ENCODE measurements around the gene PPP2R2C.

Gene PPP2R2C

DNA sequence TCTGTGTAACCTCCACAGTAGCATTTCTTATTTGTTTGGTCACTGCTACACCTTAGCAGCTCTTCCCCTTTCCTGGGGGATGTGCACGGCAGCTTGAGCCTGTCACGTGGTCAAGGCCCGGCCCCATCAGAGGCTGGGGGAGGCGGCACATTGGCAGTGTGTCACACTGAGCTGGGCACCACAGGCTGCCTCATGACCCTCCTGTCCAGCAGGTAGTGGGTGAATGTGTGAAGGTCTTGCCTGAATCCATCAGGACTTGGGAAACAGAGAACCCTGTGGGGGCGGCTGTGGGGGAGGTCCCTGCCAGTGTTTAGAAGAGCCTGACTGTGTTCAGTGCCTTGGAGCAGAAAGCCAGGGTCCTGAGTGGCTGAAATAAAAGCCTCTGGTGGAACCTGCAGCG, 169.5 kb downstream of the PPP2R2C start:
- DNase-seq (ENCODE audit: low read depth), result no peak

DNA sequence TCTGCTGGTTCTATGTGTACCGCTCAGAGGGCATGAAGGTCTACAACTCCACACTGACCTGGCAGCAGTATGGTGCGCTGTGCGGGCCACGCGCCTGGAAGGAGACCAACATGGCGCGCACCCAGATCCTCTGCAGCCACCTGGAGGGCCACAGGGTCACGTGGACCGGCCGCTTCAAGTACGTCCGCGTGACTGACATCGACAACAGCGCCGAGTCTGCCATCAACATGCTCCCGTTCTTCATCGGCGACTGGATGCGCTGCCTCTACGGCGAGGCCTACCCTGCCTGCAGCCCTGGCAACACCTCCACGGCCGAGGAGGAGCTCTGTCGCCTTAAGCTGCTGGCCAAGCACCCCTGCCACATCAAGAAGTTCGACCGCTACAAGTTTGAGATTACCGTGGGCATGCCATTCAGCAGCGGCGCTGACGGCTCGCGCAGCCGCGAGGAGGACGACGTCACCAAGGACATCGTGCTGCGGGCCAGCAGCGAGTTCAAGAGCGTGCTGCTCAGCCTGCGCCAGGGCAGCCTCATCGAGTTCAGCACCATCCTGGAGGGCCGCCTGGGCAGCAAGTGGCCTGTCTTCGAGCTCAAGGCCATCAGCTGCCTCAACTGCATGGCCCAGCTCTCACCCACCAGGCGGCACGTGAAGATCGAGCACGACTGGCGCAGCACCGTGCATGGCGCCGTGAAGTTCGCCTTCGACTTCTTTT, 170.5 kb downstream of the PPP2R2C start:
- DNase-seq (ENCODE audit: low read depth), result no peak

DNA sequence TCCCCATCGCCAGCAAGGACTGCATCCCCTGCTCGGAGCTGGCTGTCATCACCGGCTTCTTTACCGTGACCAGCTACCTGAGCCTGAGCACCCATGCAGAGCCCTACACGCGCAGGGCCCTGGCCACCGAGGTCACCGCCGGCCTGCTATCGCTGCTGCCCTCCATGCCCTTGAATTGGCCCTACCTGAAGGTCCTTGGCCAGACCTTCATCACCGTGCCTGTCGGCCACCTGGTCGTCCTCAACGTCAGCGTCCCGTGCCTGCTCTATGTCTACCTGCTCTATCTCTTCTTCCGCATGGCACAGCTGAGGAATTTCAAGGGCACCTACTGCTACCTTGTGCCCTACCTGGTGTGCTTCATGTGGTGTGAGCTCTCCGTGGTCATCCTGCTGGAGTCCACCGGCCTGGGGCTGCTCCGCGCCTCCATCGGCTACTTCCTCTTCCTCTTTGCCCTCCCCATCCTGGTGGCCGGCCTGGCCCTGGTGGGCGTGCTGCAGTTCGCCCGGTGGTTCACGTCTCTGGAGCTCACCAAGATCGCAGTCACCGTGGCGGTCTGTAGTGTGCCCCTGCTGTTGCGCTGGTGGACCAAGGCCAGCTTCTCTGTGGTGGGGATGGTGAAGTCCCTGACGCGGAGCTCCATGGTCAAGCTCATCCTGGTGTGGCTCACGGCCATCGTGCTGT, 171.2 kb downstream of the PPP2R2C start:
- DNase-seq (ENCODE audit: low read depth), result no peak

DNA sequence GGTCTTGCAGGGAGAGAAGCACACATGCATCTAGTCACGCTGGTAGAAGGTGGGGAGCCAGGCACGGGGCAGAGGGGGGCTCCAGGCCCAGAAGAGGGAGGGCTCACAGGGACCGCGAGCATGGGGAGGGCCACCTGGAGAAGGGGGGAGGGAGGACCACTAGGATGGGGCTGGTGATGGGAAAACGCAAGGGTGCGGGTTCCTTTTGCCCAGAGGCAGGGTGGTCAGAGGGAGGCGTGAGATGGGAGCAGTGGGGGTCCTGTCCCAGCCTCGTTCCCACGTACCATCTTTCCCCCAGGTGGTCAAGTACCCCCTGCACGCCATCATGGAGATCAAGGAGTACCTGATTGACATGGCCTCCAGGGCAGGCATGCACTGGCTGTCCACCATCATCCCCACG, 172.1 kb downstream of the PPP2R2C start:
- DNase-seq (ENCODE audit: low read depth), result no peak

DNA sequence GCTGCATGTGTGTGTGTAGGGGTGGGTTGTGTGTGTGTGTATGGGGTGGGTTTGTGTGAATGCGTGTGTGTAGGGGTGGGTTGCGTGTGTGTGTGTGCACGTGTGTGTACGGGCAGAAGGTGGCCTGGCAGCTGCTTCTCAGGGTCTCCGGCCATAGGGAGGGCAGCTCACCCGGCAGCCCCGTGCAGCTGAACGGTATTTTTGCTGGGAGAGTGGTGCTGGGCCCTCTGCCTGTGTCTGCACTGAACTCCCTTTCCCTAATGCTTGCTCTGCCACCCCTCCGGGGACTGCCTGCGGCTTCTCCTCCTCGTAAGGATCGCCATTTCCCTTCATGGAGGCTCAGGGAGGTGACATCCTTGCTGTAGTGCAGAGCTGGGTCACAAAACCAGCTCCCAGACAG, 172.5 kb downstream of the PPP2R2C start:
- DNase-seq (ENCODE audit: low read depth), result no peak

DNA sequence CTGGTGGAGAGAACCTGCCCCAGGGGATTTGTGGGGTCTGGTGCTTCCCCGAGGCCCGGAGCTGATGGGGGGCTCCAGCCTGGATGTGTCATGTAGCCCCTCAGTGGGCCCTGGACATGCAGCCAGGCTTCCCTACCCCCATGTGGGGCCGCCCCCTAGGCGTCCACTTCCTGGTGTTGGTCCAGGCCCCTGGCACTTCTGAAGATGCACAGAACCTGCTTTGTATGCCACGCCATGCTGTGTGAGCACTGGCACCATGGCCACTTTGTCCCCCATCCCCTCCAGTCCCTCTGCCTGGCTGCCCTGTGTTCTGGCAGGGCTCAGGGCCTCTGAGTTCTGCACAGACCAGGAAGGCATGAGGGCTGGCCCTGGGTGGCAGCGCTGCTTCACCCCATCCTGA, 173.6 kb downstream of the PPP2R2C start:
- no peak for DNase-seq (ENCODE audit: low read depth)

DNA sequence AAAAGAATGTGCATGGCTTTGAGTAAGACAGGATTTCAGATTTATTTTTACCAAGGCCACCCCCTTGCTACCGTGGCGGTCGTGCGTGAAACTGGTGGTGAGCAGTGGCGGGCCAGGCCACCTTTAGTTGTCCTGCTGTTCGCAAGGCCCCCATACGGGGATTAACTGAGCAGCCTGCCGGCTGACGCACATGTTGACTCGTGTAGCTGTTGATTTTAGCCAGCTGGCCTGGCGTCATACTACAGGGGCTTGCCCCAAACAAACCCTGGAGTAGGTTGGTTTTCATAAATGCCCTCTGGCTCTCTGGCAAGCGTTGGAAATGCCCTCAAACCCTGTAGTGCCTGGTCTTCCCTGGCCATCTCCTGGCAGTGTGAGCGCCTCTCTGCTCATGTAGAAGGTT, 174.4 kb downstream of the PPP2R2C start:
- no peak for DNase-seq (ENCODE audit: low read depth)

DNA sequence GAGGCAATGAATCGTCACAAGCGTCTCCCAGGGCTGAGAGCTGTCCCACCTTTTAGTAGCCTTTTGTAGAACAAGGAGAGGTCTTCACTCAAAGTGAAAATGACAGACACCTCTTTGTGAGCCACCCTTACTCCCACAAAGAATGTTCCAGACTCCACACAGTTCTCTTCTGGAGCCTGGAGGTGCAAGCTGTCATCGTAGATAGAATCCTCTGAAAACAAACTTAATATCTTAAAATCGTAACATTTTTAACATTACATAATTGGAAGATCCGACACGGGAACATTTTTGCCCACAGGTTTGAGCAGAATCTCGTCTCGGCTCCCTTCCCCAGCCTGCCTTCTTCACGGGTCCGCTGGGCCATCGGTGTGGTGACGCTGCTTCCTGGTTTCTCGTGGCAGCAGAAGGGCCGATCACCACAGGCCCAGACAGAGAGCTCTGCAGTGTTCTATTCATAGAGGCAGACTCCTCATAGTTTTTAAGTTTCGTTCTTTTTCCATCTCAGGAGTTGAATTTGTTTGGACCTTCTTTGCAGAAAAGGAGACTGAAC, 175.1 kb downstream of the PPP2R2C start:
- no peak for DNase-seq (ENCODE audit: low read depth)

DNA sequence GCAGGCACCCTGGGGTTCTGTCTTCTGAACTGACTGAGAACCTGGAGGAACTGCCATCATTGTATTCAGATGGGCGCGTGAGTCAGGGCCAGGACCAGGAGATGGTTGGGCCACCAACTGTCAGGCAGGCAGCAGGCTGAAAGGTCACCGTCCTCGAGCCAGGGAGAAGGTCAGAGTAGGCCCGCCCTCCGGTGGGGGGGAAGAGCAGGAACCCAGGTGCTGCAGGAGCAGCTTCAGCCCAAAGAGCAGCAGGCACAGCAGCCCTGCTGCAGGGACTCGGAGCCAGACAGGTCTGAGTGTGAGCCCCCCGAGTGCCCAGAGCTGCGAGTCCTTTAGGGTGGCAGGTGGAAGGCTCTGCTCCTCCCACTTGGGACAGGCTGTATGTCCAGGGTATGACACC, 176.4 kb downstream of the PPP2R2C start:
- DNase-seq (ENCODE audit: low read depth), result no peak

DNA sequence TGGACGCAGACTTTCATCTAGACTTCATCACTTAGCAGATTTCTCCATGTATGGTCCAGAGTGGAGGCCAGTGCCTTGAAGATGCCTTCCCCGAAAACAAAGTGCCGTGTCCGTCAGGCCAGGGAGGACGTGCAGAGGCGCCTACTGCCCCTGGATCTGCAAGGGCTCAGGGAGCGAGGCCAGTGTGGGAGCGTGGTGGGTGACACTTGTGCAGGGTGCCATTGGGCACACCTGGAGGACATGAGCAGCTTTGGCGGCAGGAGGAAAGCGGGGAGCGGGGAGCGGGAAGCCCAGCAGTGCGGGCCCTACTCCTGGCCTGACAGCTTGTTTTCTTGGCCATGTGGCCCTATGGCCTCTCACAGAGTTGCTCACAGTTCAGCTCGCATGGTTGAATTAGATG, 176.9 kb downstream of the PPP2R2C start:
- no peak for DNase-seq (ENCODE audit: low read depth)

DNA sequence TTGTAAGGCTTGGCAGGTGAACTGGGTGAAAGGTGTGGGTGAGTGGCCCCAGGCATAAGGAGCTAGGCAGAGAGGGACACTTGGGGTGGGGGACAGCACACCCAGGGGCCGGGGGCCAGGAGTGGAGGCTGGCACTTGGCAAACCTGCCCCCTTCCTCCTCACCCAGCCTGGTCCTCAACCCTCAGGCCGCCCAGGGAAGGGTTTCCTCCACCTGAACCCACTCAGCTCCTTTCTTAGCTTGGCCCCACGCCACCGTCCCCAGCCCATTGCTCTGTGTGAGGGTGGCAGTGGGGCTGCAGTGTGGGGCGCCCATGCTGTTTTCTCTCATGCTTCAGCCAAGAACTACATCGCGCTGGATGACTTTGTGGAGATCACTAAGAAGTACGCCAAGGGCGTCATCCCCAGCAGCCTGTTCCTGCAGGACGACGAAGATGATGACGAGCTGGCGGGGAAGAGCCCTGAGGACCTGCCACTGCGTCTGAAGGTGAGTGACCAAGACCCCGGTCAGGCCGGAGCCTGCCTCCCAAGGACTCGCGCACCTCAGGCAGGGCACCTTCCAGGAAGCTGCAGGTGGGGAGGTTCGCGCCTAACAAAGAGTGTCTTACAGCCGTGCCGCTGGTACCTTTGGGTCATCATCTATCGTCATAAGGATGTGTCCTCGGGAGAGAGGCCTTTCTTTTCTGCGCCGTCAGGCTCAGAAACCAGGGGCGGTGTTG, 177.6 kb downstream of the PPP2R2C start:
- DNase-seq (ENCODE audit: low read depth), result no peak

DNA sequence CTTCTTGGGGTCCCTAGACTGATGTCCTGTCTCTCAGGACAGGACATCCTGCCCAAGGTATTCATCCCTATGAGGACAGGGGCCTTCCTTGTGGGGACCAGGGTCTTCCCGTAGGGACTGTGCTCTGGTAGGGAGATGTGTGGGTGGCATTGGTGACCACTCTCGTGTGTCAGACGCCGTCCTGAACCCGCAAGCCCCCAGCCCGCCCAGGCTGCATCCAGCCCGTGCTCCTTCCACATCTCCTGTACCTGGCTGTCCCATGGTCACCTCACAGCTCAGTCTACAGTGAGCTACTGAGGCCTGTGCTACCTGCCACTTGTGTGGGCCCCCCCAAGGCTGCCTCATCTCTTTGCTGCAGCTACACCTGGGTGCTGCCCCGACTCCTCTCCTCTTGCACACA, 178.8 kb downstream of the PPP2R2C start:
- no peak for DNase-seq (ENCODE audit: low read depth)

DNA sequence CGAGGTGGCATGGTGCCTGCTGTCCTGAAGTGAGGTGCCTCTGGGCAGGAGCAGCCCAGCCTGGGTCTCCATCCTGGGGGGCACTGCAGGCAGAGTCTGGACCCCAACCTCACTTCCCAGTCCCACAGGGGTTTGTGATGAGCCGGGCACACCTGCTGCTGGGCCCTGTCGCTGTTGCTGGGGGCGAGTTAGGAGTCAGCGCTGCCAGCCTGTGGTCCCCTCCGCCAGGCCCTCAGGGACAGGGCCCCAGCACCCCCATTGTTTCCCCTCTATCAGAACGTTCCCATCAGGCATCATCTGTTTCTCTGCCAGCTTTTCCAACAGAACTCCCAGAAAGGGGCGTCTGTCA, 179.3 kb downstream of the PPP2R2C start:
- no peak for DNase-seq (ENCODE audit: low read depth)

DNA sequence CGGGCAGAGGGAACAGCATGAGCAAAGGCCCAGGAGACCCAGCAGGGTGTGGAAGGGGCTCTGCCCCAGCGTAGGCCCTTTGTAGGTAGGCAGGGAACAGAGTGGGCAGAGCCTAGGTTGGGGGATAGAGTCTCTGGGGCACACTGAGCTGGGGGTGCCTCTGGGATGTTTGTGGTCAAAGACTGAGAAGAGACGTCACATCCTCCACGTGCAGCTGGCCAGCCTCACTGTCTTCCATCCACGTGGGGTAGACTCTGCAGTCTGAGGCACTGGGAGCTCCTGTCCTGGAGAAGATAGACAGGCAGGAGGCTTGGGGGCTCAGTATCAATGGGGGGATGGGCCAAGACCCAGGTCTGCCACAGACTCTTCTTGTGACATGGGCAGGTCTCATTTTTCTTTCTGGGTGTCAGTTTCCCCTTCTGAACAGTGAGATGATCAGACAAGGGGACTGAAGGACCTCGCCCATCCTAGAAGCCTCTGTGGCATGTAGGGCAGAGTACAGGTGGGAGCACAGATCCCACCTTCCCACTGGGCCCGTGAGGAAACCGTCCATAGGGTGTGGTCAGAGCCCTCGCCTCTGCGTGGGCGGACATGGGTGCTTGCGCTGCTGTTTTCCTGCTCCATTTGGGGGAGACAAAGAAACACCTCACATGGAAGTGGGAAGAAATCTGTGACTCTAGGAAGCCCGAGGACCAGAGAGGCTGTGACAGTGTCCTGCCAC, 179.9 kb downstream of the PPP2R2C start:
- DNase-seq (ENCODE audit: low read depth), result no peak

DNA sequence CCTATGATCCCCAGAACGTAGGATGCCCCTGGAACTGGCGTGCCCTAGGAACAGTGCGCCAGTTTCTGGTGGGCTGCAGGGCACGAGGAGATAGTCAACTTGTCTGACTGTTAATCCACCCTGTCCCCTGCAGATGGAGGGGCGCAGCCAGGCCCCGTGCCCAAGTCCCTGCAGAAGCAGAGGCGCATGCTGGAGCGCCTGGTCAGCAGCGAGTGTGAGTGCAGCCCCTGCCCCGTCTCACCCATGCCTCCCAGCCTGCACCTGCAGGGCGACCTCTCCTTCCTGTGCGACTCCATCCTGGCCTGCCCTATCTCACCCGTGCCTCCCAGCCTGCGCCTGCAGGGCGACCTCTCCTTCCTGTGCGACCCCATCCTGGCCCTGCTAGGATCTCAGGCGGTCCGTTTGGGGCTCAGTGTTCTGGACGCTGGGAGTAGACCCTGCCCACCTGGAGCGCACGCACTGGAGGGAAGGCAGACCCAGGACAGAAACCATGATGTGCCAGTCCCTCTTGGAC, 180.6 kb downstream of the PPP2R2C start:
- no peak for DNase-seq (ENCODE audit: low read depth)

DNA sequence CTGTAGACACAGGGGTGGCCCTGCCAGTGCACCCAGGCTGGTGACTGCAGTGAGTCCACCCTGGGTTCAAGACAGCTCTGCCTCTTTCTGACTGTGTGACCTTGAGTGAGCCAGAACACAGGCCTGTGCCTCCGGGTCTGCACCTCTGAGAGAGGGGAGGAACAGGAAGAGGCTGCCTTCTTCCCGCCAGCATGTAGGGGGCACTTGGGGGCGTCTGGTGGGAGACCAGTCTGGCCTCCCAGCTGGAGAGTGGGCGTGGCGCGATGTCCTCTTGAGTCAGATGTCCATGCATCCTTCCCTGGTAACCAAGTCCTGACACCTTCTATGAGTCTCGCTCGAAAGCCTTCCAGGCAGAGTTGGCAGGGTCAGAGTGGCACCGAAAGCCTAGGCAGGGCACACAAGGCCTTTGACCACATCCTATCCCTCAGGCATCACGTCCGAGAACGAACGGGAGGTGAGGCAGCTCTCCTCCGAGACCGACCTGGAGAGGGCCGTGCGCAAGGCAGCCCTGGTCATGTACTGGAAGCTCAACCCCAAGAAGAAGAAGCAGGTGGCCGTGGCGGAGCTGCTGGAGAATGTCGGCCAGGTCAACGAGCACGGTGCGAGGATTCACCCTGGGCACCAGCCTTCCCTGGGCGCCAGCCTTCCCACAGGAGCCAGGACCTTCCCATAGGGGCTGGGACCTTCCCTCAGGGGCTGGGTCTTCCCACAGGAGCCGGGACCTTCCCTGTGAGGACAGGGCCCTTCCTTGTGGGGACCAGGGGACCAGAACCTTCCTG, 181.5 kb downstream of the PPP2R2C start:
- no peak for DNase-seq (ENCODE audit: low read depth)

DNA sequence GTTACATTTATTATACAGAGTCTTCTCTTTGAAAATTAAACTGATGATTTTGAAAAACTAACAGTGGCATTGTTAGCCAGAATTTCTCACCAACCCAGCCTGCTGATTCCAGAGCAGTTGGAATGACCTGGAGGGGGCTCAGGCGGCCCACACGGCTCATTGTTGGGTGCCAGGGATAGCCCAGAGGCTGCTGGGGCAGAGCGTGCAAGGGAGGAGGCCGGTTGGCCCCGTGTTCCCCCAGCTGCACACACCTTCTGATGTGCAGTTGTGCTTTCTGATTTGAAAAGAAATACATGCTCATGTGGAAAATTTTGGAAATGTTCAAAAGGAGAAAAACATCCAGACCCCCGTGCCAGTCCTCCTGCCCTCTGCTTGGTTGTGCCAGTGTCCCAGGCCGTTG, 182.2 kb downstream of the PPP2R2C start:
- no peak for DNase-seq (ENCODE audit: low read depth)

DNA sequence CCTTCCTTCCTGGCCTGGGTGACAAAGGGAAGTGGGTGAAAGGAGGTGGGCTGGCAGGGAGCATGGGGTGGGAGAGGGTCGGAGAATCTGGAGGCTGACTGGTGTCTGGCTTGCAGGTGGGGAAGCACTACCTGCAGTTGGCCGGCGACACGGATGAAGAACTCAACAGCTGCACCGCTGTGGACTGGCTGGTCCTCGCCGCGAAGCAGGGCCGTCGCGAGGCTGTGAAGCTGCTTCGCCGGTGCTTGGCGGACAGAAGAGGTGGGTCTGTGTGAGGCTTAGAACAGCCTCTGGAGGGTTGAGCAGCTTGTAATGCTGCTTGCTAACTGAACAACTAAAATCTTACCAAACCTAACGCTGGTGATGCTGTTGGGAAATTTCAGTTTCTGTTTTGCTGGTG, 183.5 kb downstream of the PPP2R2C start:
- no peak for DNase-seq (ENCODE audit: low read depth)

DNA sequence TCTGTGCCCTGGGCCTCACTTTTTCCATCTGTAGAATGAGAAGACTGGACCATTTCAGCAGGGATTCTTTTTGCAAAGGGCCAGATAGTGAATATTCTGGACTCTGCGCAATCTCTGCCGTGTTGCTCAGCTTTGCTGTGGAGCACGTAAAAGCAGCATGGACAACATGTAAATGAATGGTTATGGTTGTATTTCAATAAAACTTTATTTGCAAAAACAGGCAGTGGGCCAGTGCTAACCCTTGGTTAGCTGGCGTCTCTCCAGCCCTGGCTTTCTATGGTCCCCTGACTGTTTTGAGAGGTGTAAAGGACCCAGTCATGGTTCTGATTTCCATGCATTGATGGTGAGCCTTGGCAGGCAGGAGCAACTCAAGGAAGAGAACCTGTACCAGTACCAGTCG, 184.1 kb downstream of the PPP2R2C start:
- DNase-seq (ENCODE audit: low read depth), result no peak

DNA sequence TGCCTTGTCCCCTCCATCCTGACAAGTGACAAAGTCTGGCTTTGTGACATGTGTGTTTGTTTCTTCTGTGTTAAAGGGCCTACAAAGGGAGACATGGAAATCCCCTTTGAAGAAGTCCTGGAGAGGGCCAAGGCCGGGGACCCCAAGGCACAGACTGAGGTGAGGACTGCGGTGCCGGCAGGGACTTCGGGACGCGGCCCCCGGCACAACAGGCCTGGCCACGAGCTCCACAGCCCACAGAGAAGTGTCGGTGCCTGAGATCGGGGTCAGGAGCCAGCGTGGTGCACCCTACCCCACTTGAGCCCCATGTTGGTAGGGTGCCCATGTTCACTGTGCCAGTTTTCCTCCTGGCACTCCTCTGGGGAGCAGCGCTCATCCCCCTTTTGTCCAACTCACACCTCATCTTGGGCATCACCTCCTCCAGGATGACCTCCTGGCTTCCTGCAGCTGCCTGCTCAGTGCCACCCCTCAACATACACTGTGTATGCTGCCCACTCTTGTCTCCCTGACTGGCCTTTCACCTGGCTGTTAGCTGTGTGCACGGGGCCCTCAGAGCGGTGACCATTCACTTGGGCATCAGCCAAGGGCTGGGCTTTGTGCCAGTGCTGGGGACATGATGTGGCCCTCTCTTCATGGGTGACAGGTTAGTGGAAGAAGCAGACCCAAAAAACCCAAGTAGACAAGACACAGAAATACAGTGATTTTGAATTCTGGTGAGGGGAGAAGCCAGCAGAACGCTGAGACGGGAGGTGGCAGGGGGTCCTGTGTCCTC, 185.2 kb downstream of the PPP2R2C start:
- no peak for DNase-seq (ENCODE audit: low read depth)

DNA sequence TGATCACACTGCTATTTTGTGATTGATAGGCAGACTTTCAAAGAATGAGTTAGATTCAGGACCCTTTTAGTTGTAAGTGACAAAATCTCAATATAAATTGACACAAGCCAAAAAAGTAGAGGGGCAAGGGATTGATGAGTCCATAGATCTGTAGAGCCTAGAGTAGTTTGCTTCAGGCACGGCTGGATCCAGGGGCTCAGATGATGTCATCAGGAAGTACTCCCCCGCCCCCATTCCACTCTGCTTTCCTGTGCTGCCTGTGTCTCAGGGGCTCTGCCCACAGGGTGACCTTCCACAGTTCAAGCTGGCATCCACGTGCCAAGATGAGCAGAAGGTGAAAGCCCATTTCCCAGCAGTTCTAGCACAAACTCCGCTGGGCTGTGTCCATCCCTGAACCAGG, 189.1 kb downstream of the PPP2R2C start:
- DNase-seq (ENCODE audit: low read depth), result no peak
